Limb (tissue), 2 donors: ENCODE data around the gene IL5.
"Not testable (repeated sequence)": the region's sequence is repeated elsewhere in the genome, so short reads cannot be mapped to it uniquely, and the experiment has no call there.

Source experiments
- DNase-seq, 2 donors: peaks; one replicate each; pipeline ENCODE4 v3.0.0-alpha.2; 2016; ENCODE audit errors: extremely low spot score in 2 of 2

IL5 gene

DNA sequence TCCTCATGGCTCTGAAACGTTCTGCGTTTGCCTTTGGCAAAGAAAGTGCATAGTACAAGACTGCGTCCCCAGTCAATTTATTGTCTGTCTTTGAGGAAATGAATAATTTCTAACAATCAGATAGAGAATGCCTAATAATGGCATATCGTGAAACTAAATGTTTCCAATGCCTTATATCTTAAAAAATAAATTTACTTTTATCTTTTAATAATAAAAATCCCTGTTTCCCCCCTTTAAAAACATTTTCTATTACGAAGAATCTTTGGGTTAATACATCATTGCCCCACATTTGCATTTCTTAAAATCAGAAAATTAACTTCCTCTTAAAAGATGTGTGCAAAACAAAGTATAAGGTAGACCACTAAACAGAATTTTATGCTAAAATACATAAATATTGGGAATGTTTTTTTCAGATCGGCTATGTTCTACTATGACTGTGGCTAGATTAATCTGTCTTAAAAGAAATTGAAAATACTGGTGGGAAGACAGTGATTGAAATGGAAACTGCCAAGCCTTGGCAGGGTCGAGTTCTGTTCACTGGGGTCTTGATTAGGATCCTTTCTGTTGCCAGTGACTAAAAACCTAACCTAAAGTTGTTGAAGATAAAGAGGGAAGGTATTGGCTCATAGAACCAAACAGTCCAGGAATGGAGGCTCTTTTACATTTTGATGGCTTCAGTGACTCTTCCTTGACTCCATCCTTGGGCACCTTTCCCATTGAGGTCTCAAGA, at the start of gene IL5:
Gene IL5 (minus strand): TSS at position 51 of the 730 bp plus-strand sequence. CDS start 44 bp downstream, at position 7.
- no peak for DNase-seq

DNA sequence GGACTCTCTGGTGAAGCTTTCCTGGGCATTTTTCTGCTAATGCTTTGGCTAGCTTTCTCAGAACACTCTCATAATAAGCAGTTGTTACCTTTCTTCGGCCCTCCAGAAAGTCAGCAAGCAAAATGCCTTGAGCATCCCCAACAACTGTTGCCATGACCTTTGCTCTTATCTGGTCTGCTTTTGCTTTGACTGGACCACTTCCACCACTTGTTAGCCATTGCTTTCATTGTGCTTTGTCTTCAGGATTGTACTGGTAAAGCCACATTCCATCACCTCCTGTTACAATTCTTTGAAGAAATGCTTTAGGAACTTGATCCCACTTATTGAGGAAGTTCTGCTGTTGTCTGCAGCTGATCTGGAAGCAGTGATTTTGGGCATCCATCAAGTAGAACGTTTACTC, 49.2 kb upstream of the IL5 start:
- no peak for DNase-seq

DNA sequence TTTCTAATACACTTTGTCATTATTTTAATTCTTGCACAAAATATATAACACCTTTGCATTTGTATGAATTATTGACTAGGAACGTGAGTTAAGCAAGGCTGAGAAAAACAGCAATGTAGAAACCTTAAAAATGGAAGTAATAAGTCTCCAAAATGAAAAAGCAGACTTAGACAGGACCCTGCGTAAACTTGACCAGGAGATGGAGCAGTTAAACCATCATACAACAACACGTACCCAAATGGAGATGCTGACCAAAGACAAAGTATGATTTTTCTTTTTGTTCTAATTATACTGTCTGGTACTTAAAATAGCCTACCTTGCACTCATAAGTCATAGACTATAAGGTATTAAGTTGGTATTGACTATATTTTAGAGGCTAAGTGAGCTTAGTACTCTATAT, 47.8 kb upstream of the IL5 start:
- no peak for DNase-seq

DNA sequence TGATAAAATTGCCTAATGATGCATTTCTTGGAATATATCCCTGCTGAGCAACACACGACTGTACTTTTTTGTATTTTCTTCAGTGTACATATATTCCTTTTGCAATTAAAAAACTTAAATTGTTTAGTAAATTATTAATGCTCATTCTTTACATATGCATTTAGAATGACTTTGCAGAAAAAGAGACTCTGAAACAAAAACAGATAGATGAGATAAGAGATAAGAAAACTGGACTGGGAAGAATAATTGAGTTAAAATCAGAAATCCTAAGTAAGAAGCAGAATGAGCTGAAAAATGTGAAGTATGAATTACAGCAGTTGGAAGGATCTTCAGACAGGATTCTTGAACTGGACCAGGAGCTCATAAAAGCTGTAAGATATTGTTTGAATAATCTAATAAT, 46.1 kb upstream of the IL5 start:
- no peak for DNase-seq

DNA sequence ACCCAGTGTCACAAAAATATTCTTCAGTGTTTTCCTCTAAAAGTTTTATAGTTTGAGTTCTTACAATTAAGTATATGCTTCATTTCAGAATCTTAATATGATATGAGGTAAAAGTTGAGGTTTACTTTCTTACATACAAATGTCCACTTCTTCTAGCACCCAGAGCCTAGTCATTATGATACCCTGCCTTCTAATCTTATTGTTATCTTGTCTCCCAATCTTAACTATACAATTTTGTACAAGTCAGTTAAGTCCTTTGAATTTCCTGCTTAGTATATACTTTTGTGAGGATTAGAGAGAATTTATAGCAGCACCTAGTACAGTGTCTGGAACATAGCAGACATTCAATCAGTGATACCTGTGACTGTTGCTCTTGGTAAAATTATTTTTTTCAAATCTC, 42.7 kb upstream of the IL5 start:
- DNase-seq, result no peak

DNA sequence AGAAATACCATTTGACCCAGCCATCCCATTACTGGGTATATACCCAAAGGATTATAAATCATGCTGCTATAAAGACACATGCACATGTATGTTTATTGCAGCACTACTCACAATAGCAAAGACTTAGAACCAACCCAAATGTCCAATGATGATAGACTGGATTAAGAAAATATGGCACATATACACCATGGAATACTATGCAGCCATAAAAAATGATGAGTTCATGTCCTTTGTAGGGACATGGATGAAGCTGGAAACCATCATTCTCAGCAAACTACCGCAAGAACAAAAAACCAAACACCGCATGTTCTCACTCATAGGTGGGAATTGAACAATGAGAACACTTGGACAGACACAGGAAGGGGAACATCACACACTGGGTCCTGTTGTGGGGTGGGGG, 41.2 kb upstream of the IL5 start:
- DNase-seq, result not testable (repeated sequence)

DNA sequence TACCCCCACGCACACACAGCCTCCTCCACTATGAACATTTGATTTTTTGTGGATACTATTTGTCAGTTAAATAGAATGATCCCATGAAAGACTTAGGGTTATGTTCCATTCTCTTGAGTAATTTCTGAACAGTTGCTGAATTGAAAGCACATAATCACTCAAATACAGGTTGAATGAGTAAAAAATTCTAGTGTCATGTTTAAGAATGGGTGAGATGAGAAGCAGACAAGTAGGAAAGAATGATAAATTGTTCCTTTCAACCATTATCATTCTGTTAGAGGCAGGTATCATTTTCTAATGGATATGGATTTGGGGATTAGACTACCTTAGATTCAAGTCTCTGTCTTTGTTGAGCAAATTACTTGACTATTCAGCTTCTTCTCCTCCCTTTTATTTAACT, 32.8 kb upstream of the IL5 start:
- no peak for DNase-seq

DNA sequence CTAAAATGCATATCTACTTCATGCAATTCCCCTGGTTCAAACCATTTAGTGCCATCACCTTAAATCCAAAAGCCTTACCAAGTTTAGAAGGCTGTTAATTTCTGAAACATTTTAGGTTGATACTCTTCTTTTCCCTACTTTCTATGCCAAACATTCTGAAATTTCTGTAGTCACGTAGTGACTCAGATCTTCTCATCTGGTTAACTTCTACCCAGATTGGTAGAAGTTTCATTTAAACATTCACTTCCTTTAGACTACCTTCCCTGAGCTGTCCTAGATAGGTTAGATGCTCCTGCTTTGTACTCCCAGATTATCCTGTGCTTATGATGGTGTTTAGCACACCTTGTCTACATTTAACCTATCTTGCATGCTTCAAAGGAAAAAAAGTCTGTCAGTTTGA, 23.3 kb upstream of the IL5 start:
- DNase-seq, result no peak

DNA sequence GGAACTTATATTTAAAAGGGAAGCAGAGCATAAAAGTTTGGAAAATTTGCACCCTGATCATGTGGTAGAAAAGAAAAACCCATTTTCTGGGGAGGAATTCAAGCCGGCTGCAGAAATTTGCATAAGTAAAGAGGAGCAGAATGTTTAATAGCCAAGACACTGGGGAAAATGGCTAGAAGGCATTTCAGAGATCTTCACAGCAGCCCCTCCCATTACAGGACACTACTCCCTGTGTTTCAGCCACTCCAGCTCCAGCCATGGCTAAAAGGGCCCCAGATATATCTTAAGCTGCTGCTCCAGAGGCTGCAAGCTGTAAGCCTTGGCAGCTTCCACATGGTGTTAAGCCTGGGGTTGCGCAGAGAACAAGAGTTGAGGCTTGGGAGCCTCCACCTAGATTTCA, 21.2 kb upstream of the IL5 start:
- DNase-seq, result not testable (repeated sequence)

DNA sequence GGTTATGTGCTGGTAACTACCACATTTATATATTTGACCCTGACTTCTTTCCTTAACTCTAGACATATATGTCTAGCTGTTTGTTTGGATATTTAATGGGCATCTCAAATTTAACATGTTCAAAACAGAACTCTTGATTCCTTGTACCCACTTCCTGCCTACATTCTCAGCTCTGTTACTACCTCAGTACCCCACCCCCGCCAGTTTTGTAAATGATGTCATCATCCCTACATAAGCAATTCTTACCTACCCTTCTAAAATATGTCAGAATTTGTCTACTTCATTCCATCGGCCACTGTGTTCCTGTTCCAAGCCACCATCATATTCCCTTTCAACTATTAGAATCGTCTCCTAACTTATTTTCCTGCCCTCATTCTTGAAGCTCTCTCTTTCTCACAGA, 18.3 kb upstream of the IL5 start:
- DNase-seq, result no peak

DNA sequence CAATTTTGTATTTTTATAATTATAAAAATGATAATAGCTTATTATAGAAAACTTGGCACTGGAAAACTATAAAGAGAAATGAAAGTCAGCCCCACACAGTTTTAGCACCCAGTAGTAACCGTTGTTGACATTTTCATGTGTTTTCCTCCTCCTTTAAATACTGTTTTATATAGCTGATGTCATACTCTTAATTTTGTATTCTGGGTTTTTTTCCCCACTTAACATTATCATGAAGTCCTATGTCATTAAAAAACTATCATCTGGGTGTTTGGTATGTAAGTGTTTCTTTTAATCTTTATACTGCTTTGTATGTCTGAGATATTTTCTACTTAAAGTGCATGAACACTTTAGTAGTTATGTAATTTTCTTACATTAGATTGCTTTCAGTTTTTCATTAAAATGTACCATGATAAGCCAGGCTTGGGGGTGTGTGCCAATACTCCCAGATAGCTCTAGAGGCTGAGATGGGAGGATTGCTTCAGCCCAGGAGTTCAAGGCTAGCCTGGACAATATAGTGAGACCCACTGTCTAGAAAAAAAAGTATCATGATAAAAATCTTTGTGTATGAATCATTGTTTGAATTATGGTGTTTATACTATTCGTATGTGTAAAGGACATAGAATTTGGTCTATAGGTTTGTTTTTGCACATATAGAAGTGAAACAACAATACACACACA, 16.2 kb upstream of the IL5 start:
- no peak for DNase-seq

DNA sequence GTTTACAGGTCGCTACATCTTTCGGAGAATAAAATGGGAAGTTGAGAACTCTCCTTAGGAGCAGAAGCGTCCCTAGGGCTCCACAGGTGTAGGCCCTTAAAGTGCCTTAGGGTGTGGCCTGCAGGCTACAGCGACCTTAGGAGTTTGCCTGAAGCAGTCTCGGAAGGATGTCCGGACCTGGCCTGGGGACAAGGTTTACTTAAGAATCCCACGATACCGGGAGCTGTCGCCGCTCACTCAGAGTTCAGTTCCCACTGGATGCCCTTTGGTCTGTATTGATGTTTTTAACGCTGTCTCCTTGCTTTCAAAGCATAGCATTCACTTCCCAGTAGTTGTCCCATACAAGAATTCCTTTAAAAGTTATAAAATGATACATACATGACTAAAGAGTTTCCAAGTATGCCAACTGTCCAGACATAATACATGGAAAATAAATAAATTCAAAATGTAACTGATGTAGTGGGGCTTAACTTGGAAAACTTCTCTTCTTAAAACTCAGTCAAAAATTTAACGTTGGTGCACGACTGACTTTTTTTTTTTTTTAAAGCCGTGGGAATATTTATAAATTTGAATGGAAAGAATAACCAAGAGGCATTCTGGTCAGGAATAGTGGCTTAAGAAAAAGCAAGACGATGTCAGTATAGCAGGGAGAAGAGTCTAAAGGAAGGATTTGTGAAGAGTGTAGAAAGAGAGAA, 14.3 kb upstream of the IL5 start:
- peak in 1 of 2 donors; percentile 15 for DNase-seq

DNA sequence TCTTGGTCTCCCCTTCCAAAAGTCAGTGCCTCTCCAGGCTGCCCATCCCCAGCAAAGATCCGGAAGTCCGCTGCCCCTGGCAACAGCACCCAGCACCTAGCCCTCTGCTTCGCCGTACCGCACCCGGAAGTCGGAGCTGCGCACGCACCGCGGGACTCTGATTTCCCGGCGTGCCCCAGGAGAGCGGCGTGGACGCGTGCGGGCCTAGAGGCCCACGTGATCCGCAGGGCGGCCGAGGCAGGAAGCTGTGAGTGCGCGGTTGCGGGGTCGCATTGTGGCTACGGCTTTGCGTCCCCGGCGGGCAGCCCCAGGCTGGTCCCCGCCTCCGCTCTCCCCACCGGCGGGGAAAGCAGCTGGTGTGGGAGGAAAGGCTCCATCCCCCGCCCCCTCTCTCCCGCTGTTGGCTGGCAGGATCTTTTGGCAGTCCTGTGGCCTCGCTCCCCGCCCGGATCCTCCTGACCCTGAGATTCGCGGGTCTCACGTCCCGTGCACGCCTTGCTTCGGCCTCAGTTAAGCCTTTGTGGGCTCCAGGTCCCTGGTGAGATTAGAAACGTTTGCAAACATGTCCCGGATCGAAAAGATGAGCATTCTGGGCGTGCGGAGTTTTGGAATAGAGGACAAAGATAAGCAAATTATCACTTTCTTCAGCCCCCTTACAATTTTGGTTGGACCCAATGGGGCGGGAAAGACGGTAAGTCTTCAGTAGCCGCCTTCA, 13.6 kb upstream of the IL5 start, which contains the start of gene RAD50:
Gene RAD50 (plus strand): TSS at position 215 of the 715 bp plus-strand sequence. CDS start 348 bp downstream, at position 563.
- peak; percentile 86 to 93 for DNase-seq

DNA sequence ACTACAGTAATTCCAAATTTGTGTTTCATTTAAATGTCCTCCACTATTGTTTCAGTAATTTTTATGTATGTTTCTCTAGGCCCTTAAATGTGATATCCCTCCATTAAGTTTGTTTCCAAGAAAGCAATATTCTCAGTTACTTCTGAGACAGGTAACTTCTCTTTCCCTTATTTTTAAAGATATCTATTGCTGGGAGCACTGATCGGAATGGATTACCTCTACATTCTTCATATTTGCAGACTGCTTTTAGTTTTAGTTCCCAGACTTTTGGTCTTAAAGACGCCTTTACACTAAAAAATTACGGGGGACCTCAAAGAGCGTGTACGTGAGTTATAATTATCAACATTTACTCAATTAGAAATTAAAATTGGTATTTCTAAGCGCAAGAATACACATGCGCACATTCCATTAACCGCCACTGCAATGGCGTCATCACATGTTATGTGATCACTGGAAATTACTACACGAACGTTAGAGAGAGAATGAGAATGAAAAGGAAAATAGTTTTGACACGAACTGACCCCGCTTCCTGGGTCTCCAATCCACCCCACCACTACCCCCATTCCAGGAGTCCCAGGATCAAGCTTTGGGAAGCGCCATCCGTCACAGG, 12.9 kb upstream of the IL5 start:
- DNase-seq, result no peak

DNA sequence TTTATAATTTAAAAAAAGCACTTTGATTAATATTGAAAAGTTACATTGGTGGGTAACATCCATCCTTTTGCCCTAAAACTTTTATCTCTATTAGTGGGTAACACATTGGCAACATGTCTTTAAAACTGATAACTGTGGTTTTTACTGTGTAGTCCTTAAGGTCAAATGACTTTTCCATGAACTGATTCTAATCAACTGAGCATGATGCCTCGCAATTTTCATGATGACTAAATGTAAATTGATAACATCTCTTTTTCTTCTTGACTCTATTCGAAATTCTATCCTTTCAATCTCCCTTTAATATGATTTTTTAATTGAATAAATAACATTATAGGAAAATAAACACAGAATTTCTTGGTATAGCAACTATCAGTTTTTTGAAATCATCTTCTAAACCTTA, 6.3 kb upstream of the IL5 start:
- DNase-seq, result no peak

DNA sequence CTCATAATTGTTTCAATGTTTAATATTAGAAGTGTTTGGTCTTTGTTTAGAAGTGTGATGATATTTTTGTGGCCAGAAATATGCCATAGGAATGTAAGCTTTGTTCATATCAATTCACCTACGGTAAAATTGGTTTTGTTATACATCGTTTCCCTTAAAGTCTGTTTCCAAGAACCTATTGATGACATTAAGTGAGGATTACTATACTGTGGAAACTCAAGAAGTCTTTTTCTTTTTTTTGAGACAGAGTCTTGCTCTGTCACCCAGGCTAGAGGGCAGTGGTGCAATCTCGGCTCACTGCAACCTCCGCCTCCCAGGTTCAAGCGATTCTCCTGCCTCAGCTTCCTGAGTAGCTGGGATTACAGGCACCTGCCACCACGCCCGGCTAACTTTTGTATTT, 5.5 kb upstream of the IL5 start:
- DNase-seq, result not testable (repeated sequence)

DNA sequence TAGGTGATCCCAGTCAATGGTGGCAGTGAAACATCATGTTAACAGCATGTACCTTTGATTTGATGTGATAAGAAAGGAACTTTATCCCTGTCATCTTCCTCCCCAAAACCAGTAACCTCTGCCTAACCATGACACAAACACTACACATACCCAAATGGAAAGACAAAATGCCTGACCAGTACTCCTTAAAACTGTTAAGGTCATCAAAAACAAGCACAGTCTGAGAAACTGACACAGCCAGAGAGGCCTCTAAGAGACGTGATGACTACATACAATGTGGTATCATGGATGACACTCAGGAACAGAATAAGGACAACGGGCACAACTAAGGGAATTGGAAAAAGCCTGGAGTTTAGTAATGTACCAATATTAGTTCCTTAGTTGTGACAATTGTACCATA, 3.9 kb upstream of the IL5 start:
- DNase-seq, result no peak

DNA sequence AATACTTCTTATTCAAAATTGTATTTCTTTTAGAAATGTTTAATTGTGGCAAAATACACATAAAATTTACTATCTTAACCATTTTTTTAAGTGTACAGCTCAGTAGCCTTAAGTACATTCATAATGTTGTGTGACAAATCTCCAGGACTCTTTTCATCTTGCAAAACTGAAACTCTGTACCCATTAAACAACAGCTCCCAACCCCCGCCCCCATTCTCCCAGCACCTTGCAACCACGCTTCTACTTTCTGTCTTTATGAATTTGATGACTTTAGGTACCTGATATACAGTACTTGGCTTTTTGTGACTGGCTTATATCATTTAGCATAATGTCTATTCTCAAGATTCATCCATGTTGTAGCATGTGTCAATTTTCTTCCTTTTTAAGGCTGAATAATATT, 2.8 kb upstream of the IL5 start:
- no peak for DNase-seq

DNA sequence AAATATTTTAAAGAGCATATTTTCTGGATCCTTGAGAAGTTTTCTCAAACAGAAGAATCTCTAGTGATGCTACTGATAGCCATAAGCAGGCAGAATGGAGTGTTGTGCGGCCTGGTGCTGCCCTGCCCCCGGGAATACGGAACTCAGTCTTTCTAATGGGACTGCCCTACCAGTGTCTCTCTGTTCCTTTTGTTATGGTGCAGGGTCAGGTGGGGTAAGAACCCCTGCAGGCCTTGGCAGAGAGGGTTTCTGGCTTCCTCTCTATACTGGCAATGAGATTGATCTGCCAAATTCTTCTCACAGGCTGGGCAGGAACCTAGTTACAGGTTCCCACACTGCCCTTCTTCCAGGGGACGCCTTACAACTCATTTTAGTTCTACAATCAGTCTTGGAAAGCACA, 2.6 kb downstream of the IL5 start:
- no peak for DNase-seq

DNA sequence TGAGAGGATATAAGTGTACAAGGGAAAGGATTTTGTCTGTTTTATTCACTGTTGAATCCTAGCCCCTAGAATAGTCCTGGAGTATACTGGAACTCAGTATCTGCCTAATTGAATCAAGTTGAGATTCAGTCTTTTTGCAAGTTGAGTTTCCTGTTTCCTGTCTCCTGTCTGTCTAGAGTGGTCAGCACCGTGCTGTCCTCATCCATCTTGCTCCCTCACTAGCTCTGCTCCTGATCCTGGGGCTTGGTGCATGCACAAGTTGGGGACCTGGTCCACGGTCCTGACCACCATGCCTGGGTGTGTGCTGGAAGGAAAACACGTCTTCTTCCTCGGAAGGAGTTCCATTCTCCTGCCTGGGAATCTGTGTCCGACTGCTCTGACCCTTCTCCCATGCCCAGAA, 3.2 kb downstream of the IL5 start:
- no peak for DNase-seq

DNA sequence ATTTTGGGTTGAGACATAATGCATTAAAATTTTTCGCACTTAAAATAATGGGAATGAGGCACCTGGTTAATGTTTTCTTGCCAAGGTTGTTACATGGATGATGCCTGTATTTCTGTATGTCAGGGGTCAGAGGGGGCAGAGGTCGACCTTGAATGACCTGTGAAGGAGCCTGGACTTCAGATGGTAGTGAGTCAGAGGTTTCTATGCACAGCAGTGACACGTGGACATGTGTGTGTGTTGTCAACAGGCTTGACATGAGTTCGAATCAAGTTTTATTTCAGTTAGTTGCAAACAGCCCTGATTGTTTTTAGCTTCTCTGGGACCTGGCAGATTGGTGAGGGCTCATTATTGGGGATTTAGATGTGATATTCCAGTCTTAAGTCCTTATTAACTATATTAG, 3.6 kb downstream of the IL5 start:
- DNase-seq, result no peak

DNA sequence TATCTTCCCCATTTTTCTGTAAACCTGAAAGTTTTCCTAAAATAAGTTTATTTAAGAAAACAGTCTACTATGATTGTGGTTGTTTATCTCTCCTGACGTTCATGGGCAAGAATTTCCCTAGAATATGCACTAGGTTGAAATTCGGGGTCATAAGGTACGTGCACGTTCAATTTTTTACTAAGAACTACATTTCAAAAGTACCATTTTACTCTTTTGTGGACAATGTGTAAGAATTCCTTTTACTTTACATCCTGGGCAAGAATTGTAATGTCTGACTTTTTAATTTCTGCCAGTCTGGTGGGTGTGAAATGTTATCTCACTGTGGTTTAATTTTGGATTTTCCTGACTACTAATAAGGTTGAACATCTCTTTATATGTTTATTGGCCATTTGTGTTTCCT, 12.4 kb downstream of the IL5 start:
- no peak for DNase-seq
